HepG2 (cell line): ENCODE results near the gene AMD1. TPM values are rescaled to one million over a fixed set of nuclear protein-coding genes. Genes with fewer than 3 reads are reported as not detected.

Experiments used
- ATAC-seq: fragments of 200-7000 bp; cut with Tn5 transposase; 3 replicates; pipeline ENCODE4 v1.9.1; 2020; ENCODE audit warnings: mild to moderate bottlenecking, moderate library complexity
- BruUV-seq: library from RNA; stranded (reverse); fragments of 400-500 nt; replicated peaks from 2 replicates; lab custom pipeline; 2021; lab: Mats Ljungman, UMichigan
- CTCF ChIA-PET: fragments of 300-600 bp; formaldehyde crosslinking; extraction: SDS; loops from one replicate; lab custom pipeline; 2021; ENCODE audit warnings: low total read pairs, inconsistent platforms, low intra/inter-chr PET ratio; lab: Yijun Ruan, JAX
- POLR2A ChIA-PET: fragments of 350-600 bp; sonication (Branson Sonifier 250); formaldehyde crosslinking; loops from one replicate; lab custom pipeline; 2020; ENCODE audit warnings: antibody characterized with exemption, inconsistent platforms; lab: Yijun Ruan, JAX
- DNase-seq: peaks from one replicate; pipeline ENCODE4 v3.0.0-alpha.2; 2015; ENCODE audit warnings: low spot score
- FAIRE-seq: peaks from 3 replicates; lab custom pipeline; 2011; peaks lifted over from hg19 to GRCh38; lab: Jason Lieb, UNC
- H2AFZ ChIP-seq: one replicate; pipeline ENCODE4 v1.6.1; 2011; ENCODE audit warnings: low read length, inconsistent platforms
- H3K27ac ChIP-seq: fragments of 300-600 bp; 3 replicates; pipeline ENCODE4 v1.8.0; 2011; ENCODE audit warnings: mixed run types, mild to moderate bottlenecking, mixed read lengths, low read length, inconsistent platforms; ENCODE audit not compliant: insufficient read depth; ENCODE audit errors: extremely low read length
- H3K27me3 ChIP-seq, 2 experiments: fragments of 200-600 bp in 1 of 2; 2 replicates in 1 of 2; 3 replicates in 1 of 2; pipeline versions ENCODE4 v1.6.0 to v1.8.0; 2011; ENCODE audit warnings: low read length in 2 of 2, mild to moderate bottlenecking in 2 of 2, moderate library complexity in 2 of 2, inconsistent platforms in 1 of 2; ENCODE audit not compliant: insufficient read depth in 2 of 2, control insufficient read depth in 1 of 2
- H3K36me3 ChIP-seq, 2 experiments: fragments of 200-600 bp in 1 of 2; replicated peaks in 1 of 2; 2 replicates in 1 of 2; 3 replicates in 1 of 2; pipeline versions ENCODE4 v1.5.1 to v1.8.0; 2011; ENCODE audit warnings: low read length in 2 of 2, inconsistent platforms in 1 of 2; ENCODE audit not compliant: insufficient read depth in 2 of 2, control insufficient read depth in 1 of 2
- H3K4me1 ChIP-seq: 2 replicates; pipeline ENCODE4 v1.5.1; 2012; ENCODE audit warnings: low read length, inconsistent platforms; ENCODE audit not compliant: insufficient read depth
- H3K4me2 ChIP-seq: 2 replicates; pipeline ENCODE4 v1.6.0; 2011; ENCODE audit warnings: low read depth, low read length, inconsistent platforms
- H3K4me3 ChIP-seq, 3 experiments: fragments of 200-600 bp in 1 of 3; sonication (generic), shearing (Covaris generic) in 1 of 3; replicated peaks in 1 of 3; 2 replicates each; pipeline ENCODE4 v1.5.1; 2011 to 2016; ENCODE audit warnings: low read length in 3 of 3, inconsistent platforms in 2 of 3, low read depth in 2 of 3, mild to moderate bottlenecking in 2 of 3, control low read depth in 1 of 3, mixed read lengths in 1 of 3; ENCODE audit not compliant: insufficient read depth in 1 of 3
- H3K79me2 ChIP-seq: one replicate; pipeline ENCODE4 v1.6.1; 2011; ENCODE audit warnings: low read length, inconsistent platforms; ENCODE audit not compliant: insufficient read depth
- H3K9ac ChIP-seq: 2 replicates; pipeline ENCODE4 v1.6.0; 2011; ENCODE audit warnings: mild to moderate bottlenecking, low read depth, low read length, inconsistent platforms; ENCODE audit not compliant: insufficient read depth
- H3K9me3 ChIP-seq: 2 replicates; pipeline ENCODE4 v1.5.1; 2012; ENCODE audit warnings: mild to moderate bottlenecking, low read length
- H4K20me1 ChIP-seq: 2 replicates; pipeline ENCODE4 v1.6.0; 2011; ENCODE audit warnings: inconsistent platforms, mild to moderate bottlenecking, low read length, moderate library complexity; ENCODE audit not compliant: insufficient read depth
- ONECUT2 ChIP-seq: sonication (generic); formaldehyde crosslinking; IDR thresholded peaks from 2 replicates; pipeline ENCODE4 v1.4.0; 2020; ENCODE audit warnings: missing genetic modification reagents
- WGBS: methylation state at CpG from one replicate; pipeline ENCODE4 v1.1.6; 2017; ENCODE audit warnings: low lambda C conversion rate; 5-methylcytosine and 5-hydroxymethylcytosine counted together
- in situ Hi-C: cut with HindIII; loops from 2 replicates; pipeline ENCODE4 v1.10.0; 2017; ENCODE audit warnings: low pct_unique_long_range_greater_than_20kb; ENCODE audit not compliant: extremely low pct_ligation_motif_present
- intact Hi-C: fragments of 100-400 bp; cut with micrococcal nuclease; formaldehyde crosslinking; loops from one replicate; pipeline ENCODE4 v1.10.0; 2022; ENCODE audit not compliant: unreplicated experiment
- polyA plus RNA-seq, 8 experiments: library from polyadenylated mRNA; depleted of rRNA in 3 of 8; stranded (reverse) in 7 of 8; unstranded in 1 of 8; fragments of >200 nt; fragmentation: Illumina TruSeq in 4 of 8; extraction: Trizol in 4 of 8; gene quantifications; 2 replicates each; pipeline versions ENCODE4 v1.2.1 to v1.2.3, GENCODE V29; 2011 to 2016; ENCODE audit warnings: low read depth in 4 of 8, missing spikeins in 1 of 8, mixed read lengths in 1 of 8; ENCODE audit not compliant: insufficient read depth in 1 of 8
- total RNA-seq, 5 experiments: library from RNA; depleted of rRNA; stranded (reverse); fragments of >200 nt; fragmentation: Illumina TruSeq; extraction: Trizol; gene quantifications; 2 replicates each; pipeline ENCODE4 v1.2.3, GENCODE V29; 2016; ENCODE audit warnings: low read depth in 1 of 5
- TF ChIP-seq, protein P1 (sequence below): sonication (generic); formaldehyde crosslinking; IDR thresholded peaks from 2 replicates; pipeline ENCODE4 v1.5.1; 2020; ENCODE audit warnings: mild to moderate bottlenecking, missing genetic modification reagents, borderline replicate concordance

AMD1 gene
- total and polyA plus RNA-seq, 2 of the 13 experiments (the other 11 are each of a cell fraction or from before 2014, with no cell fraction given), result 108 to 123 TPM

DNA sequence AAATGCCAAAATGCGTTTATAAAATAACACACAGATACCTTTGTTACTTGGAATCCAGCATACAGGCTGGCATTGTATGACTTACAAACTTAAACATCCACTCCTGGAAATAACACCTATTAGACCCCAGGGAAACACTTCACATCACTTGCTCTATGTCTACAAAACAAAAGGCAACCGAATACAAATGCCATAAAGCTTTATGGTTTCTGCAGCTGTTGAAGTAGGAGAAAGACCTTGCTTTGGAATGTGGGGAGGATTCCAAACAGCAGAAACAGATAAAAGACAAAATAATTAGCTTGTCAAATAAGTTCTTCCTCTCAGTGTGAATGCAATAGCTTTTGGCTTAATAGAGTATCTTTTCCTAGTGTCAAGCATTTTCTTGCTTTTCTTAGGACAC lies 9.8 kb upstream of the AMD1 start:
- CTCF ChIA-PET, result no interaction called here
- Histone ChIP-seq H2AFZ (no peak overlapping the region), H3K27ac (peak overlapping the region; percentile 31), H3K4me2 (peak overlapping the region; percentile 38; the same call in 1 of the 2 replicates), H3K4me3 (no peak overlapping the region; a peak in 1 of 6 replicates), H3K27me3 (no peaks in the 10 kb centered on the region), H3K4me1 (peaks cover 50% of the 10 kb centered on the region), H3K36me3 (no peaks in the 10 kb centered on the region), H3K79me2 (peaks cover 2% of the 10 kb centered on the region)
- POLR2A ChIA-PET, result interaction anchor here (2.7 to 5.9 kb wide), 3 partner anchors 9 to 49 kb away, joined by 12 to 93 read pairs (median 35); partner anchors contain the start of genes AMD1 and CDK19
- 5% methylated on average over 2 of the region's 2 CpGs for WGBS
- intact Hi-C loops (no loop called here), in situ Hi-C loops (no loop called here)
- peak; percentile 42; the same call in 2 of the 3 replicates for ATAC-seq
- TF ChIP-seq ONECUT2, result no peak
- TF ChIP-seq, protein P1, sequence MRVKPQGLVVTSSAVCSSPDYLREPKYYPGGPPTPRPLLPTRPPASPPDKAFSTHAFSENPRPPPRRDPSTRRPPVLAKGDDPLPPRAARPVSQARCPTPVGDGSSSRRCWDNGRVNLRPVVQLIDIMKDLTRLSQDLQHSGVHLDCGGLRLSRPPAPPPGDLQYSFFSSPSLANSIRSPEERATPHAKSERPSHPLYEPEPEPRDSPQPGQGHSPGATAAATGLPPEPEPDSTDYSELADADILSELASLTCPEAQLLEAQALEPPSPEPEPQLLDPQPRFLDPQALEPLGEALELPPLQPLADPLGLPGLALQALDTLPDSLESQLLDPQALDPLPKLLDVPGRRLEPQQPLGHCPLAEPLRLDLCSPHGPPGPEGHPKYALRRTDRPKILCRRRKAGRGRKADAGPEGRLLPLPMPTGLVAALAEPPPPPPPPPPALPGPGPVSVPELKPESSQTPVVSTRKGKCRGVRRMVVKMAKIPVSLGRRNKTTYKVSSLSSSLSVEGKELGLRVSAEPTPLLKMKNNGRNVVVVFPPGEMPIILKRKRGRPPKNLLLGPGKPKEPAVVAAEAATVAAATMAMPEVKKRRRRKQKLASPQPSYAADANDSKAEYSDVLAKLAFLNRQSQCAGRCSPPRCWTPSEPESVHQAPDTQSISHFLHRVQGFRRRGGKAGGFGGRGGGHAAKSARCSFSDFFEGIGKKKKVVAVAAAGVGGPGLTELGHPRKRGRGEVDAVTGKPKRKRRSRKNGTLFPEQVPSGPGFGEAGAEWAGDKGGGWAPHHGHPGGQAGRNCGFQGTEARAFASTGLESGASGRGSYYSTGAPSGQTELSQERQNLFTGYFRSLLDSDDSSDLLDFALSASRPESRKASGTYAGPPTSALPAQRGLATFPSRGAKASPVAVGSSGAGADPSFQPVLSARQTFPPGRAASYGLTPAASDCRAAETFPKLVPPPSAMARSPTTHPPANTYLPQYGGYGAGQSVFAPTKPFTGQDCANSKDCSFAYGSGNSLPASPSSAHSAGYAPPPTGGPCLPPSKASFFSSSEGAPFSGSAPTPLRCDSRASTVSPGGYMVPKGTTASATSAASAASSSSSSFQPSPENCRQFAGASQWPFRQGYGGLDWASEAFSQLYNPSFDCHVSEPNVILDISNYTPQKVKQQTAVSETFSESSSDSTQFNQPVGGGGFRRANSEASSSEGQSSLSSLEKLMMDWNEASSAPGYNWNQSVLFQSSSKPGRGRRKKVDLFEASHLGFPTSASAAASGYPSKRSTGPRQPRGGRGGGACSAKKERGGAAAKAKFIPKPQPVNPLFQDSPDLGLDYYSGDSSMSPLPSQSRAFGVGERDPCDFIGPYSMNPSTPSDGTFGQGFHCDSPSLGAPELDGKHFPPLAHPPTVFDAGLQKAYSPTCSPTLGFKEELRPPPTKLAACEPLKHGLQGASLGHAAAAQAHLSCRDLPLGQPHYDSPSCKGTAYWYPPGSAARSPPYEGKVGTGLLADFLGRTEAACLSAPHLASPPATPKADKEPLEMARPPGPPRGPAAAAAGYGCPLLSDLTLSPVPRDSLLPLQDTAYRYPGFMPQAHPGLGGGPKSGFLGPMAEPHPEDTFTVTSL (CRISPR knock-in tag), result 0 out of 2 replicates have a peak, but pooled peaks have one; percentile 21
- TF ChIP-seq, all 625 proteins: peak for 1
- BruUV-seq, result no TSS peak
- FAIRE-seq, result no peak
- H4K20me1 ChIP-seq, result no peaks in the 10 kb centered on the region
- peak; percentile 40 for DNase-seq
- H3K9ac ChIP-seq, result no peak overlapping the region
- no peaks in the 10 kb centered on the region for H3K9me3 ChIP-seq
